Measurements from ENCODE around the gene ZNF823.
A peak's percentile ranks its signal among the peaks of the same experiment; 100 is the strongest.
"Not testable (repeated sequence)": the region's sequence is repeated elsewhere in the genome, so short reads cannot be mapped to it uniquely, and the experiment has no call there.

Gene ZNF823

DNA sequence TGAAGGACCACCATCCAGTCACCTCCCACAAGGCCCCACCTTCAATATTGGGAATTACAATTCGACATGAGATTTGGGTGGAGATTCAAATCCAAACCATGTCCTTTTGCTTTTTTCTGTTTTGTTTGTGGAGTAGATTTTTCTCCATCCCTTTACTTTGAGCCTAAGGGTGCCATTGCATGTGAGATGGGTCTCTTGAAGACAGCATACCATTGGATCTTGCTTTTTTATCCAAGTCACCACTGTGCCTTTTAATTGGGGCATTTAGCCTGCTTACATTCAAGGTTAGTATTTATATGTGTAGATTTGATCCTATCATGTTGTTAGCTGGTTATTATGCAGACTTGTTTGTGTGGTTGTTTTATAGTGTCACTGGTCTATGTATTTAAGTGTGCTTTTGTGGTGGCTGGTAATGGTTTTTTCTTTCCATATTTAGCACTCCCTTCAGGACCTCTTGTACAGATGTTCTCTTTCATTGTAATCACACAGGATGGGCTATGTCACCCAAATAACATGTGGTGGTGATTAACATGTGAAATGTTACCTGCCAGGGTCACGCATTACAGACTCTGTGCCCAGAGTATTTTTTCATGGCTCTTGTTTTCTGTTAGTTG lies 58.0 kb downstream of the ZNF823 start:
- DNase-seq (ENCODE audit: extremely low read depth, low read depth): no peak
- TF ChIP-seq, protein P1, sequence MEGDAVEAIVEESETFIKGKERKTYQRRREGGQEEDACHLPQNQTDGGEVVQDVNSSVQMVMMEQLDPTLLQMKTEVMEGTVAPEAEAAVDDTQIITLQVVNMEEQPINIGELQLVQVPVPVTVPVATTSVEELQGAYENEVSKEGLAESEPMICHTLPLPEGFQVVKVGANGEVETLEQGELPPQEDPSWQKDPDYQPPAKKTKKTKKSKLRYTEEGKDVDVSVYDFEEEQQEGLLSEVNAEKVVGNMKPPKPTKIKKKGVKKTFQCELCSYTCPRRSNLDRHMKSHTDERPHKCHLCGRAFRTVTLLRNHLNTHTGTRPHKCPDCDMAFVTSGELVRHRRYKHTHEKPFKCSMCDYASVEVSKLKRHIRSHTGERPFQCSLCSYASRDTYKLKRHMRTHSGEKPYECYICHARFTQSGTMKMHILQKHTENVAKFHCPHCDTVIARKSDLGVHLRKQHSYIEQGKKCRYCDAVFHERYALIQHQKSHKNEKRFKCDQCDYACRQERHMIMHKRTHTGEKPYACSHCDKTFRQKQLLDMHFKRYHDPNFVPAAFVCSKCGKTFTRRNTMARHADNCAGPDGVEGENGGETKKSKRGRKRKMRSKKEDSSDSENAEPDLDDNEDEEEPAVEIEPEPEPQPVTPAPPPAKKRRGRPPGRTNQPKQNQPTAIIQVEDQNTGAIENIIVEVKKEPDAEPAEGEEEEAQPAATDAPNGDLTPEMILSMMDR (IDR thresholded peaks at IDR 0.05; ENCODE audit: low read depth, low read length, missing control alignments): no peak

DNA sequence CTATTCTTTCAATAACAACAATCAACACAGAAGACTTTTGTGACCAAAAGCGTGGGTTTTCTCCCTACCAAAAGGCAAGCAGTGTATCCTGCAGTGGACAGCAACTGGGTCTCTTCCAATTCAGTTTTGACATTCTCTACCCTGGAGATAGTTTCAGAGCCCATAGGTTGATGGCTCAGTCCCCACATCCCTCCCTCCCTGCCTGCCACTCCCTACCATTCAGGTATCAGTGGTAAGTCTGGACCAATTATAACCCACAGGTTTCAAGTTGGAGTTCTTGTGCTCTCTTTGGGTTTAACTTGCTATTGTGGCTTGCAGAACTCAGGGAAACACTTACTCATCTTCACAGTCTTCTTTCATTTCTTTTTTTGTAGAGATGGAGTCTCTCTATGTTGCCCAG lies 60.2 kb downstream of the ZNF823 start:
- DNase-seq (ENCODE audit: extremely low read depth, low read depth): no peak
- H3K4me3 ChIP-seq (replicated peaks; ENCODE audit: low read depth, low read length): no peak overlapping the region
- TF ChIP-seq, protein P1 (IDR thresholded peaks at IDR 0.05; ENCODE audit: low read depth, low read length, missing control alignments): no peak

More for the DNA sequence above, 58.0 kb downstream of the ZNF823 start:
- no peak overlapping the region for H3K4me3 ChIP-seq (replicated peaks; ENCODE audit: low read depth, low read length)

DNA sequence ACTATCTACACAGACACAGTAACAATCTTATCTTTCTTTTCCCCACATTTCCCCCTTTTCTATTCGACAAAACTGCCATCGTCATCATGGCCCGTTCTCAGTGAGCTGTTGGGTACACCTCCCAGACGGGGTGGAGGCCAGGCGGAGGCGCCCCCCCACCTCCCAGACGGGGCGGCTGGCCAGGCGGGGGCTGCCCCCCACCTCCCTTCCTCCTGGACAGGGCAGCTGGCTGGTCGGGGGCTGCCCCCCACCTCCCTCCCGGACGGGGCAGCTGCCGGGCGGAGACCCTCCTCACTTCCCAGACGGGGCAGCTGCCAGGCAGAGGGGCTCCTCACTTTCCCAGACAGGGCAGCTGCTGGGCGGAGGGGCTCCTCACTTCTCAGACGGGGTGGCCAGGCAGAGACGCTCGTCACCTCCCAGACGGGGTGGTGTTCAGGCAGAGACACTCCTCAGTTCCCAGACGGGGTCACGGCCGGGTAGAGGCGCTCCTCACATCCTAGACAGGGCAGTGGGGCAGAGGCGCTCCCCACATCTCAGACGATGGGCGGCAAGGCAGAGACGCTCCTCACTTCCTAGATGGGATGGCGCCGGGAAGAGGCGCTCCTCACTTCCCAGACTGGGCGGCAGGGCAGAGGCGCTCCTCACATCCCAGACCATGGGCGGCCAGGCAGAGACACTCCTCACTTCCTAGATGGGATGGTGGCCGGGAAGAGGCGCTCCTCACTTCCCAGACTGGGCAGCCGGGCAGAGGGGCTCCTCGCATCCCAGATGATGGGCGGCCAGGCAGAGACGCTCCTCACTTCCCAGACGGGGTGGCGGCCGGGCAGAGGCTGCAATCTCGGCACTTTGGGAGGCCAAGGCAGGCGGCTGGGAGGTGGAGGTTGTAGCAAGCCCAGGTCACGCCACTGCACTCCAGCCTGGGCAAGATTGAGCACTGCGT lies 61.8 kb downstream of the ZNF823 start:
- not testable (repeated sequence) for DNase-seq (ENCODE audit: extremely low read depth, low read depth); H3K4me3 ChIP-seq (replicated peaks; ENCODE audit: low read depth, low read length)

- no peak overlapping the region for H3K4me3 ChIP-seq (replicated peaks; ENCODE audit: low read depth, low read length)
- TF ChIP-seq, protein P1 (IDR thresholded peaks at IDR 0.05; ENCODE audit: low read depth, low read length, missing control alignments): no peak
- no peak for DNase-seq (ENCODE audit: extremely low read depth, low read depth)
Observed at GRCh38 chr19:11675569-11675968, 63.2 kb downstream of the ZNF823 start.

DNA sequence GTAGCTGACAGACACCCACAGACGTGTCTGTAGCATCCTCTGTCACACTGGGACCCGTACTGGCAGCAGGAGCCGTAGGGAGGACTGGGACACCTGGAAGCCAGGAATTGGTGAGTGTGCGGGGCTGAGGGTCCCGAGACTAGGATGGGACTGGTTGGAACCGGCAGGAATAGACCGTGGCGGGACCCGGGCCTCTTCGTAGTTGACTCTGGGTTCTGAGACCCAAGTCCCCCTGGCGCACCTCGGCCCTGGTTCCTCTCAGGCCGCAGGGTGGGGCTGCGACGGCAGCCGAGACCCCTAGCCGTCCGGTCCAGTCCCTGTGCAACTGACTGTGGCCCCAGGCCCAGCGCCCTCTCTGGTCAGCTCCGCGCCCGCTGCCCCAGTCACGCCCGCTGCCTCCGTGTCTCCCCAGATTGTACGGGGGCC lies 64.7 kb downstream of the ZNF823 start:
- no peak for DNase-seq (ENCODE audit: extremely low read depth, low read depth)
- no peak overlapping the region; the same call in 1 of the 2 replicates for H3K4me3 ChIP-seq (replicated peaks; ENCODE audit: low read depth, low read length)
- TF ChIP-seq, protein P1 (IDR thresholded peaks at IDR 0.05; ENCODE audit: low read depth, low read length, missing control alignments): no peak

- no peak for DNase-seq (ENCODE audit: extremely low read depth, low read depth)
- TF ChIP-seq, protein P1 (IDR thresholded peaks at IDR 0.05; ENCODE audit: low read depth, low read length, missing control alignments): peak; percentile 70
- H3K4me3 ChIP-seq (replicated peaks; ENCODE audit: low read depth, low read length): no peak overlapping the region; the same call in 1 of the 2 replicates
Observed at GRCh38 chr19:11673608-11674041, 65.1 kb downstream of the ZNF823 start.
